ENCODE data around the gene CCRL2. TPM values are rescaled to one million over a fixed set of nuclear protein-coding genes. Genes with fewer than 3 reads are reported as not detected.
A peak's percentile ranks its signal among the peaks of the same experiment; 100 is the strongest.

Gene CCRL2
- total and polyA plus RNA-seq, 2 donors (not counting 1 experiment from before 2014, with no cell fraction given), result 0.33 to 3.7 TPM

- H4K20me1 ChIP-seq (ENCODE audit: control insufficient read depth, extremely low read depth, insufficient read depth, low read length), result no peaks in the 10 kb centered on the region
Measured at GRCh38 chr3:46393554-46394434, 13.3 kb upstream of the CCRL2 start.

GRCh38 chr3:46395210-46395661 is 11.8 kb upstream of the CCRL2 start:
- Histone ChIP-seq H3K4me3 (replicated peaks in 1 of 4; ENCODE audit: control extremely low read depth in 1 of 4, insufficient read depth in 1 of 4, low read depth in 3 of 4, low read length in 4 of 4) (no peak overlapping the region), H3K36me3 (ENCODE audit: control insufficient read depth, insufficient read depth, low read length) (no peaks in the 10 kb centered on the region), H3K4me2 (ENCODE audit: extremely low read depth, insufficient read depth, low read length) (no peak overlapping the region), H3K27ac (ENCODE audit: insufficient read depth, low read length) (no peak overlapping the region), H3K9ac (ENCODE audit: insufficient read depth, low read length) (no peak overlapping the region), H3K27me3 (ENCODE audit: control insufficient read depth, insufficient read depth, low read length) (no peaks in the 10 kb centered on the region), H3K79me2 (ENCODE audit: control insufficient read depth, insufficient read depth, low read length) (no peaks in the 10 kb centered on the region), H3K9me3 (ENCODE audit: control insufficient read depth, insufficient read depth, low read depth, low read length) (no peaks in the 10 kb centered on the region), H2AFZ (ENCODE audit: low read length) (no peak overlapping the region), H3K4me1 (ENCODE audit: control insufficient read depth, extremely low read depth, insufficient read depth, low read length) (peaks cover 2% of the 10 kb centered on the region), H4K20me1 (ENCODE audit: control insufficient read depth, extremely low read depth, insufficient read depth, low read length) (no peaks in the 10 kb centered on the region)
- DNase-seq (ENCODE audit: low read depth in 2 of 2), result peak in 1 of 2 donors; percentile 38
- no peak for TF ChIP-seq EZH2 (IDR thresholded peaks at IDR 0.05; ENCODE audit: low read length, missing control alignments)
- TF ChIP-seq CTCF (conservative IDR thresholded peaks at IDR 0.05 in 1 of 2, IDR thresholded peaks at IDR 0.05 in 1 of 2; ENCODE audit: low read depth in 1 of 2, low read length in 2 of 2), result no peak

More at GRCh38 chr3:46393554-46394434, 13.3 kb upstream of the CCRL2 start:
- Histone ChIP-seq H3K36me3 (ENCODE audit: control insufficient read depth, insufficient read depth, low read length) (no peaks in the 10 kb centered on the region), H3K9ac (ENCODE audit: insufficient read depth, low read length) (no peak overlapping the region), H3K9me3 (ENCODE audit: control insufficient read depth, insufficient read depth, low read depth, low read length) (no peaks in the 10 kb centered on the region), H3K27me3 (ENCODE audit: control insufficient read depth, insufficient read depth, low read length) (no peaks in the 10 kb centered on the region), H3K4me2 (ENCODE audit: extremely low read depth, insufficient read depth, low read length) (no peak overlapping the region), H2AFZ (ENCODE audit: low read length) (no peak overlapping the region), H3K27ac (ENCODE audit: insufficient read depth, low read length) (no peak overlapping the region), H3K4me1 (ENCODE audit: control insufficient read depth, extremely low read depth, insufficient read depth, low read length) (no peaks in the 10 kb centered on the region), H3K79me2 (ENCODE audit: control insufficient read depth, insufficient read depth, low read length) (no peaks in the 10 kb centered on the region), H3K4me3 (replicated peaks in 1 of 4; ENCODE audit: control extremely low read depth in 1 of 4, insufficient read depth in 1 of 4, low read depth in 3 of 4, low read length in 4 of 4) (no peak overlapping the region)
- no peak for TF ChIP-seq EZH2 (IDR thresholded peaks at IDR 0.05; ENCODE audit: low read length, missing control alignments)
- no peak for TF ChIP-seq CTCF (conservative IDR thresholded peaks at IDR 0.05 in 1 of 2, IDR thresholded peaks at IDR 0.05 in 1 of 2; ENCODE audit: low read depth in 1 of 2, low read length in 2 of 2)
- DNase-seq (ENCODE audit: low read depth in 2 of 2), result no peak

GRCh38 chr3:46395766-46396530 is 11.1 kb upstream of the CCRL2 start:
- Histone ChIP-seq H3K4me3 (replicated peaks in 1 of 4; ENCODE audit: control extremely low read depth in 1 of 4, insufficient read depth in 1 of 4, low read depth in 3 of 4, low read length in 4 of 4) (no peak overlapping the region), H3K9me3 (ENCODE audit: control insufficient read depth, insufficient read depth, low read depth, low read length) (no peaks in the 10 kb centered on the region), H3K9ac (ENCODE audit: insufficient read depth, low read length) (no peak overlapping the region), H3K27me3 (ENCODE audit: control insufficient read depth, insufficient read depth, low read length) (no peaks in the 10 kb centered on the region), H2AFZ (ENCODE audit: low read length) (no peak overlapping the region), H3K4me1 (ENCODE audit: control insufficient read depth, extremely low read depth, insufficient read depth, low read length) (peaks cover 8% of the 10 kb centered on the region), H3K36me3 (ENCODE audit: control insufficient read depth, insufficient read depth, low read length) (no peaks in the 10 kb centered on the region), H3K4me2 (ENCODE audit: extremely low read depth, insufficient read depth, low read length) (no peak overlapping the region), H3K27ac (ENCODE audit: insufficient read depth, low read length) (no peak overlapping the region), H3K79me2 (ENCODE audit: control insufficient read depth, insufficient read depth, low read length) (no peaks in the 10 kb centered on the region), H4K20me1 (ENCODE audit: control insufficient read depth, extremely low read depth, insufficient read depth, low read length) (no peaks in the 10 kb centered on the region)
- DNase-seq (ENCODE audit: low read depth in 2 of 2), result no peak
- TF ChIP-seq CTCF (conservative IDR thresholded peaks at IDR 0.05 in 1 of 2, IDR thresholded peaks at IDR 0.05 in 1 of 2; ENCODE audit: low read depth in 1 of 2, low read length in 2 of 2), result no peak
- no peak for TF ChIP-seq EZH2 (IDR thresholded peaks at IDR 0.05; ENCODE audit: low read length, missing control alignments)
